Osteocyte (in vitro differentiated cells): ENCODE measurements around the gene WIZ. TPM values are rescaled to one million over a fixed set of nuclear protein-coding genes. Genes with fewer than 3 reads are reported as not detected.

Experiments used
- DNase-seq: peaks from one replicate; pipeline ENCODE4 v3.0.0; 2021; ENCODE audit warnings: mixed read lengths; ENCODE audit not compliant: unreplicated experiment; ENCODE audit errors: extremely low spot score
- H3K27ac Mint-ChIP-seq: one replicate; pipeline ENCODE4 v1.8.0; 2021; ENCODE audit warnings: mild to moderate bottlenecking, mixed read lengths; ENCODE audit not compliant: unreplicated experiment
- H3K27me3 Mint-ChIP-seq: one replicate; pipeline ENCODE4 v1.8.0; 2021; ENCODE audit warnings: mixed read lengths; ENCODE audit not compliant: unreplicated experiment
- H3K36me3 Mint-ChIP-seq: one replicate; pipeline ENCODE4 v1.8.0; 2021; ENCODE audit warnings: mixed read lengths; ENCODE audit not compliant: unreplicated experiment
- H3K4me1 Mint-ChIP-seq: one replicate; pipeline ENCODE4 v1.8.0; 2021; ENCODE audit warnings: mixed read lengths; ENCODE audit not compliant: unreplicated experiment
- H3K4me3 Mint-ChIP-seq: one replicate; pipeline ENCODE4 v1.8.0; 2021; ENCODE audit warnings: mild to moderate bottlenecking, moderate library complexity, mixed read lengths; ENCODE audit not compliant: unreplicated experiment
- H3K9me3 Mint-ChIP-seq: one replicate; pipeline ENCODE4 v1.8.0; 2021; ENCODE audit warnings: mixed read lengths; ENCODE audit not compliant: unreplicated experiment
- total RNA-seq: library from RNA; stranded (reverse); gene quantifications from 2 replicates; pipeline ENCODE4 v1.2.1, GENCODE V29; 2021
- TF ChIP-seq, protein P1 (sequence below): fragments of 200-600 bp; sonication (generic); IDR thresholded peaks from 2 replicates; pipeline ENCODE4 v1.5.0; 2021; ENCODE audit warnings: antibody characterized with exemption, mild to moderate bottlenecking, moderate library complexity

WIZ gene
- total RNA-seq, 1 donor from 2014 or later, result 55.0 TPM

DNA sequence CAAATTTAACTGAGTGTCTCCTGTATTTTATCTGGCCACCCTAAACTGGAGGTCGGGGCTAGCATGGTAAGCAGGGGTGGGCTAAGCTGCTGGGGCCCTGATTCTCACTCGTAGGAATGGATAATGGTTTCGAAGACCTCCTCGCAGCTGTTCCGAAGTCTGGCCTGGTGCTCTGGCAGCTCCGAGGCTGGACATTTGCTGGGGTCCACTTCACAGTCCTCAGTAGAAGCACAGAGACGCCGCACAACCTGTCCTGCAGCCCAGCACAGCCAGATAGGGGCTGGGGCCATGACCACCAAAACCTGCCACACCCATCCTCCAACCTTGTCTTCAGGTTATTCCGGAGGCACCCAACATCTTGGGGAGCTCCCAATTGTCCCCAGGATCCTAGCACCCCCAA lies 6.2 kb upstream of the WIZ start:
- no peak for DNase-seq
- Mint-ChIP-seq H3K9me3 (no peaks in the 10 kb centered on the region), H3K27me3 (peaks cover 33% of the 10 kb centered on the region), H3K36me3 (no peaks in the 10 kb centered on the region), H3K4me3 (no peak overlapping the region), H3K4me1 (peaks cover 18% of the 10 kb centered on the region), H3K27ac (no peak overlapping the region)
- TF ChIP-seq, protein P1, sequence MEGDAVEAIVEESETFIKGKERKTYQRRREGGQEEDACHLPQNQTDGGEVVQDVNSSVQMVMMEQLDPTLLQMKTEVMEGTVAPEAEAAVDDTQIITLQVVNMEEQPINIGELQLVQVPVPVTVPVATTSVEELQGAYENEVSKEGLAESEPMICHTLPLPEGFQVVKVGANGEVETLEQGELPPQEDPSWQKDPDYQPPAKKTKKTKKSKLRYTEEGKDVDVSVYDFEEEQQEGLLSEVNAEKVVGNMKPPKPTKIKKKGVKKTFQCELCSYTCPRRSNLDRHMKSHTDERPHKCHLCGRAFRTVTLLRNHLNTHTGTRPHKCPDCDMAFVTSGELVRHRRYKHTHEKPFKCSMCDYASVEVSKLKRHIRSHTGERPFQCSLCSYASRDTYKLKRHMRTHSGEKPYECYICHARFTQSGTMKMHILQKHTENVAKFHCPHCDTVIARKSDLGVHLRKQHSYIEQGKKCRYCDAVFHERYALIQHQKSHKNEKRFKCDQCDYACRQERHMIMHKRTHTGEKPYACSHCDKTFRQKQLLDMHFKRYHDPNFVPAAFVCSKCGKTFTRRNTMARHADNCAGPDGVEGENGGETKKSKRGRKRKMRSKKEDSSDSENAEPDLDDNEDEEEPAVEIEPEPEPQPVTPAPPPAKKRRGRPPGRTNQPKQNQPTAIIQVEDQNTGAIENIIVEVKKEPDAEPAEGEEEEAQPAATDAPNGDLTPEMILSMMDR, result no peak

DNA sequence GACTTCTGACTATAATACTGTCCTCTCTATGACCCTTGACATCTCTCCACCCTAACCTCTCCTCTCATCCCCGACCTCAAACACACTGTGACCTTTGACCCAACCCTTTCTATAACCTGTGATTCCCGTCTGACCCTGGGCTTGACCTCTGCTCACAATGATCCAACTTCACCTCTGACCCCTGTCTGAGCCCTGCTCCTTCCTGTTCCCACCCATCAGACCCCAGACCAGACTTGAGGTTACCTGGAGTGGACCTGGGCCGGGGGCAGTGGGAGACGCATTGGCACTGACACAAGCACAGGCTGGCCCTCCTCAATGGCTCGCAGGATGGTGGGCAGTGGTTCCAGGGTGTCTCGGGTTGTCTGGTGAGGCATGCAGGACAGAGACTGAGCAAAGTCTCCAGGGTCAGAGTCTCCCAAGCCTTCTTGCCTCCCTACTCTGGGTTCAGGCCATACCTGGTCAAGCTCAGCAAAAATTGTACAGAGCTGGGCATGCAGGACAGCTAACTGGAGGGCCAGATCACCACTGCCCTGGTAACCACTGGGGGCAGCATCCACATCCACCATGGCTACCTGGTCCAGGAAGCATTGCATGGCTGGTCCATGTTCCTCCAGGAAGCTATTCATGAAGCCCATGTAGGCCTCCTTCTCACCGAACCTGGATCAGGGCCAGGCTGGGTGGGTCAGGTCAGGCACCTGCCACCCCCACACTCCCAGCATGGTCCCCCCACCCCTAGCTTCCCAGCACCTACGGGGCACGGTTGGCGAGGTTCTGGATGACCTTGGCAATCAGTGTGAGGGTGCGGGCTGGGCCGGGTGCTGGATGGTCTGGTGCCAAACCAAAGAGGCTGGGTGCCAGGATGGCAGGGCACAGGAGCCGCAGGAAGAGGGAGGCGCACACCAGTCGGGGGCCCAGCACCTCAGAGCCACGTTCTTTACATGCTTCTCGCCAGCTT lies 4.4 kb upstream of the WIZ start:
- Mint-ChIP-seq H3K27ac (peak overlapping the region; percentile 38), H3K36me3 (no peaks in the 10 kb centered on the region), H3K27me3 (peaks cover 25% of the 10 kb centered on the region), H3K9me3 (no peaks in the 10 kb centered on the region), H3K4me3 (peak overlapping the region; percentile 32), H3K4me1 (peaks cover 21% of the 10 kb centered on the region)
- DNase-seq, result no peak
- TF ChIP-seq, protein P1, result peak; percentile 28

DNA sequence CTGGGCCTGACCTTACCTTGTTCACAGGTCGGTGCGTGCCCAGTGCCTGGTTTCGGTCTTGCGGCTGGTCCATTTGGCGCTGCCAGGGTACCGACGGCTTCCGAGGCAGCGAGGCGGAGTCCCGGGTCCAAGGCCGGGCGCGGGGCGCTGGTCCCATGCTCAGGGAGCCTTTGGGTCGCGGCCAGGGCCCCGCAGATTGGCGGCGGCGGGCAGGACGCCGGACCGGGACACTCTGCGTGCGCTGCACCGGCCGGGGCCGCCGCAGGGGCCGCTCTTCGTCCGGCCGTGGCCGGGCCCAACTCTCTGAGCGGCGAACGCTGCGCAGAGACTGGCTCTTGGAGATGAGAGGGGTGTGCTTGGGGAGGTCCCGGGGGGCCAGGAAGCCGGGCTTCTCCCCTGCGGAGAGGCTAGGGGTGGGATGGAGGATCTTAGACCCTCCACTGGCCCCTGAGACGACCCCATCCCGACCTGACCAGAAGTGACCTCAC lies 3.4 kb upstream of the WIZ start:
- peak overlapping the region; percentile 65 for H3K4me3 Mint-ChIP-seq
- TF ChIP-seq, protein P1, result peak; percentile 34
- peaks cover 23% of the 10 kb centered on the region for H3K27me3 Mint-ChIP-seq
- no peaks in the 10 kb centered on the region for H3K36me3 Mint-ChIP-seq
- no peak overlapping the region for H3K27ac Mint-ChIP-seq
- no peaks in the 10 kb centered on the region for H3K9me3 Mint-ChIP-seq
- no peak for DNase-seq
- peaks cover 28% of the 10 kb centered on the region for H3K4me1 Mint-ChIP-seq

DNA sequence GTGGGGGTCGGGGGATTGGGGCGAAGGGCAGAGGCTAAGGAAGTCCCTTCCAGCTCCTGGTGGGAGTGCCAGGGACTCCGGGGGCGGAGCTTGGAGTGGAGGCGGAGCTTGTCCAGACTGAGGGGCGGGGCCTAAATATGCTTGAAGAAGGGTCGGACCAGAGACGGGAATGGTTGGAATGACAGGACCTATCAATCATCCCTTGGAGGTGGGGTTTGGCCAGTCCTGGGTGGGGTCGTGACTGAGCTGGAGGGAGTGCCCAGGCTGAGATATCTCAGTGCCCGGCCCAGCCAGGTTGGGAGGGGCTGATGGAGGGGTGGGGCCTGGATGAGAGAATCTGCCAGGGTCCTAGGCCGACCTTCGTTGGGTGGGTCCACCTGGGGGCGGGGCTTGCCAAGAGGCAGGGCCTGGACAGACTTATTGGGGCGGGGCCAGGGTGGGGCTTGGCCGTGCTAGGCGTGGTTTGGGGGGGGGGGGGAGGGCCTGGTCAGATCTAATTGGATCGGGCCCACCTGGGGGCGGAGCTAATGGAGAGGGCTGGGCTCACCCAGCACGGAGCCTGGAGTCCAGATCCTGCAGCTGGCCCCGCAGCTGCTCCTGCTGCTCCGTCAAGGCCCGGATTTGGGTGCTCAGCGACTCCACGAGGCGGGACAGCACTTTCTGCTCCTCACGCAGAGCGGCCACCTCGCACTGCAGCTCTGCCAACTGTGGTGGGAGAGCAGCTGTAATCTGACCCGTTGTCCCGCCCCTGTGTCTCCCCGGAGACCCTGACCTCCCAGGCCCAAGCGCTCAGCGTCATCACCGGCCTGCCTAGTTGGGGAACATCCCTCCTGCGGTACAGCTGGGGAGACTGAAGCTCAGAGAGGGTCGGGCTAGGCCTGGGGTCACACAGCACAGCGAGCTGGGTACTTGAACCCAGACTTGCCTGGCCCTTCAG lies 2.6 kb upstream of the WIZ start:
- Mint-ChIP-seq H3K27ac (no peak overlapping the region), H3K36me3 (peaks cover under 1% of the 10 kb centered on the region), H3K27me3 (peaks cover 18% of the 10 kb centered on the region), H3K4me3 (peak overlapping the region; percentile 65), H3K9me3 (no peaks in the 10 kb centered on the region), H3K4me1 (peaks cover 25% of the 10 kb centered on the region)
- TF ChIP-seq, protein P1, result no peak
- peak; percentile 90 for DNase-seq
